Stimulated activated naive CD8-positive, alpha-beta T cell treated with anti-CD3 and anti-CD28 coated beads, Interleukin-15, amount 100 ng/mL, for 72 hours (primary cell): ENCODE data around the gene DNTT.
A peak's percentile ranks its signal among the peaks of the same experiment; 100 is the strongest.

Experiments used
- ATAC-seq: fragments of 150-1000 bp; cut with Tn5 transposase; 2 replicates; pipeline ENCODE4 v1.10.0; 2021; ENCODE audit warnings: mild to moderate bottlenecking, moderate library complexity
- DNase-seq, 2 donors: peaks; one replicate each; pipeline ENCODE4 v3.0.0; 2021 to 2022
- H3K27ac Mint-ChIP-seq, 2 donors: one replicate each; pipeline ENCODE4 v1.8.0; 2022; ENCODE audit warnings: mild to moderate bottlenecking in 2 of 2, mixed read lengths in 2 of 2, moderate library complexity in 2 of 2
- H3K27me3 Mint-ChIP-seq: one replicate; pipeline ENCODE4 v1.8.0; 2022; ENCODE audit warnings: mixed read lengths
- H3K4me1 Mint-ChIP-seq: one replicate; pipeline ENCODE4 v1.8.0; 2022; ENCODE audit warnings: mild to moderate bottlenecking, mixed read lengths
- H3K4me3 Mint-ChIP-seq, 2 donors: one replicate each; pipeline ENCODE4 v1.8.0; 2022; ENCODE audit warnings: mild to moderate bottlenecking in 2 of 2, mixed read lengths in 2 of 2, moderate library complexity in 1 of 2
- H3K9me3 Mint-ChIP-seq, 2 donors: one replicate each; pipeline ENCODE4 v1.8.0; 2022; ENCODE audit warnings: mixed read lengths in 2 of 2

DNTT gene

GRCh38 chr10:96304230-96304629, at the start of gene DNTT:
TSS of gene DNTT (plus strand) at chr10:96304434. CDS start at chr10:96304498, 64 bp downstream.
- H3K9me3 Mint-ChIP-seq: no peaks in the 10 kb centered on the region
- no peak within 1 kb of the TSS for H3K4me3 Mint-ChIP-seq
- H3K27me3 Mint-ChIP-seq: peaks cover 8% of the 10 kb centered on the region
- DNase-seq (no peak), ATAC-seq (no peak)
- H3K4me1 Mint-ChIP-seq: peaks cover 51% of the 10 kb centered on the region
- H3K27ac Mint-ChIP-seq: peak within 1 kb of the TSS in 1 of 2 donors; percentile 13

DNA sequence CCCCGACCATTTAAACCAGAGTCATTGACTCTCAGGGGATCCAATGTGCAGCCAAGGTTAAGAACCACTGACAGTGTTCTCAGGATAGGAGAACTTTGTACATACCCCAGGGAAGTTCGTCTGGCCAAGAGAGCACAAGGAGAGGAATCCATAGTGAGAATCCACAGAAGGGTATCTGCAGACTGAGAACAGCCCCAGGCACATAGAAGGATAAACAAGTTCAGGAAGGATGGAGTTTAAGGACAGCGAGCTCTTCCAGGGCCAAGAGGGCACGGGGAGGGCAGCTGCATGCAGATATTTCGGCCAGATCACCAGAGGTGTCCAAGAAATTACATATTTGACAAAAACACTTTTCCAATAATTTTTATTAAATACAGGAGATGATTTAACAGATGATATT, 49.3 kb upstream of the DNTT start:
- DNase-seq (no peak), ATAC-seq (no peak)
- H3K4me3 Mint-ChIP-seq: no peak overlapping the region
- no peak overlapping the region for H3K27ac Mint-ChIP-seq
- H3K9me3 Mint-ChIP-seq: no peaks in the 10 kb centered on the region
- H3K4me1 Mint-ChIP-seq: no peaks in the 10 kb centered on the region
- no peaks in the 10 kb centered on the region for H3K27me3 Mint-ChIP-seq

DNA sequence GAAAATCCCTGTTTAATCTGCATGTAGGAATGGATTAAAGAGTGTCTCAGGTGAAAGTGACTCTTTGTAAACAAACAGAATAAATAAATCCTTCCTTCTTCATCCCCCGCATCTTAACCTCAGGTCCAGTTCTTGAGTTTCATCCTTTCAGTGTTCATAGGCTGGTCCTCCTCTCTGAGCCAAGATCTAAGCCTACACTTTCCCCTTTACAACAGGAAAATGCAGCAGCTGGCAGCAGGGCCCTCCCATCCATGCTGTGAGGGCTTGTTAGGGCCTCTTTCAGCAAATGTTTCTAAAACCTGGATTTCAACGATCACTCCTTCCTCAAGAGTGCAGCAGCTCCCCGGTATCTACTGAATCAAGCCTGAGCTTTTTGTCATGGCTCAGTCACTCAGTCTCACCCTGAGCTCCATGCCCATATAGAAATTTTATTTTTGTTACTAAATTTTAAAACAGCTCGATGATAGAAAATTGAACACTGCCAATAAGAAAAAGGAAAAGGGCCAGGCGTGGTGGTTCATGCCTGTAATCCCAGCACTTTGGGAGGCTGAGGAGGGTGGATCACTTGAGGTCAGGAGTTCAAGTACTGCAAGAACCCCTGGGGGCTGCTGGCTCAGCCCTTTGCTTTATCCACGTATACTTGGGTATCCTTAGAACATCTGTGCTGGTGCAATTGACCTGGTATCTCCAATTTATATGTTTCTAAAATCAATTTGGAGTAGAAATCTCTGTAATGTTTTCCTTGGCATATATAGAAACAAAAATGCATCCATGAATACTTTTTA, 48.5 kb upstream of the DNTT start:
- H3K27me3 Mint-ChIP-seq: no peaks in the 10 kb centered on the region
- no peak overlapping the region for H3K27ac Mint-ChIP-seq
- no peaks in the 10 kb centered on the region for H3K9me3 Mint-ChIP-seq
- DNase-seq (no peak), ATAC-seq (no peak)
- H3K4me3 Mint-ChIP-seq: no peak overlapping the region
- no peaks in the 10 kb centered on the region for H3K4me1 Mint-ChIP-seq

DNA sequence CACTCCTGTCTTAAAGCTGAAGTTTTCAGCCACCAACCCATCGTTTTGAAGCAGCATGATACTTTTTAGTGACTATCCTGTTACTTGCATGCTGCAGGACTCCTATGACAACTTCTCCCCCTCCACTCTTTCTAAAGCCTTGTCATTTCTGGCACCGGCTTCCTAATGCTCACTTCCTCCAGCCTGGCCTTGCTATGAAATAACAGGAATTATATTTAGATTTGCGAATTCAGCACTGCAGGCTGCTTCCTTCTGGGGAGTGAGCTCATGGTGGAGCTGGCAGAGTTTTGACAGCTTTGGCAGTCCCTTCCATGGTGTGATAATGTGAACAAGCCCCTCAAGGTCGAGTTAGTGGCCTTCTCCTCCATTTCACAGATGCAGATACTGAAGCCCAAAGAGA, 46.3 kb upstream of the DNTT start:
- Mint-ChIP-seq H3K4me1 (no peaks in the 10 kb centered on the region), H3K4me3 (no peak overlapping the region), H3K9me3 (no peaks in the 10 kb centered on the region), H3K27ac (no peak overlapping the region), H3K27me3 (no peaks in the 10 kb centered on the region)
- ATAC-seq (no peak), DNase-seq (no peak)

DNA sequence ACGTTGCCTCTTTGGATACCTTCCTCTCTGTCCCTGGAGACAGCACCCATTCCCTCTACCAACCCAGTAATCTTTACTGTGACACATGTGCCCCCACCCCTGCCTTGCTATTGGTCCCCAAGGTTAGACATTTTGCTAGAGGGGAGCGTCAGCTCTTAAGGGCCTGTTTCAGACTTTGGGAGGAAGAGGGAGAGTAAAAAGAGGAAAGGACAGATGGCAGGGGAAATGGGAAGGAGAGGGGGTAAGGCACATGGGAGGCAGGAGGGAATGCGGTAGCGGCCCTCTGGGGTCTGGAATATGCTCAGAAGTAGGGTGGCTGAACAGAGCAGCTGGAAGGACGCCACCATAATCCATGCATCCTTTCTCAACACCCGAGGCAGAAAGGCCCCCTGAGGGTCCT, 45.1 kb upstream of the DNTT start:
- ATAC-seq (no peak), DNase-seq (no peak)
- Mint-ChIP-seq H3K27me3 (no peaks in the 10 kb centered on the region), H3K4me1 (no peaks in the 10 kb centered on the region), H3K27ac (no peak overlapping the region), H3K4me3 (no peak overlapping the region), H3K9me3 (no peaks in the 10 kb centered on the region)

- Mint-ChIP-seq H3K4me1 (no peaks in the 10 kb centered on the region), H3K4me3 (no peak overlapping the region), H3K9me3 (no peaks in the 10 kb centered on the region), H3K27me3 (no peaks in the 10 kb centered on the region), H3K27ac (no peak overlapping the region)
- DNase-seq (no peak), ATAC-seq (no peak)
Observed at GRCh38 chr10:96260014-96260413, 44.2 kb upstream of the DNTT start.

GRCh38 chr10:96261132-96261531, 43.1 kb upstream of the DNTT start:
- Mint-ChIP-seq H3K4me3 (no peak overlapping the region), H3K4me1 (no peaks in the 10 kb centered on the region), H3K27ac (no peak overlapping the region), H3K9me3 (no peaks in the 10 kb centered on the region), H3K27me3 (no peaks in the 10 kb centered on the region)
- DNase-seq (no peak), ATAC-seq (no peak)

DNA sequence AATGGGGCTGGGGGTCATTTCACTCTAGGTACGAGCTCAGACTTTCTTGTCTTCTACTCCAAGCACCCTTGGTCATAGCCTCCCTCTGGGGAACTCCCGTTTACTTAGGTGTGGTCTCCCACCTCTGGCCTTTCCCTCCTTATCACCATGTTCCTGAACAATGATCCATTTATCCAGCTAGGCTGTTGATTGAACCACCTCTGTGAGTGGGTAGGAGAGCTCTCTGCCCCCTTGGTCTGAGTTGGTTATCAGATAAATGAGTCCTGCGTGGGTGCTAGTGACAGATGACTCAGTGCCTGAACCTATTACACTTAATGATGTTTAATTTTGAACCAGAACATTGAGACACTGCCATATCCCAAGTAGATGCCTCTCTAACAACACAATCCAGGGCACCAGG, 42.3 kb upstream of the DNTT start:
- Mint-ChIP-seq H3K4me3 (no peak overlapping the region), H3K27ac (no peak overlapping the region), H3K27me3 (no peaks in the 10 kb centered on the region), H3K4me1 (peaks cover 2% of the 10 kb centered on the region), H3K9me3 (no peaks in the 10 kb centered on the region)
- no peak for DNase-seq
- ATAC-seq: no peak

- DNase-seq: no peak
- no peak for ATAC-seq
- Mint-ChIP-seq H3K9me3 (no peaks in the 10 kb centered on the region), H3K27me3 (no peaks in the 10 kb centered on the region), H3K27ac (no peak overlapping the region), H3K4me3 (no peak overlapping the region), H3K4me1 (peaks cover 7% of the 10 kb centered on the region)
Observed at GRCh38 chr10:96263176-96263575, 41.1 kb upstream of the DNTT start.

GRCh38 chr10:96263669-96264068, 40.6 kb upstream of the DNTT start:
- DNase-seq: no peak
- no peaks in the 10 kb centered on the region for H3K9me3 Mint-ChIP-seq
- H3K4me3 Mint-ChIP-seq: no peak overlapping the region
- H3K4me1 Mint-ChIP-seq: peaks cover 7% of the 10 kb centered on the region
- no peaks in the 10 kb centered on the region for H3K27me3 Mint-ChIP-seq
- no peak for ATAC-seq
- no peak overlapping the region for H3K27ac Mint-ChIP-seq

- ATAC-seq: no peak
- no peak overlapping the region for H3K4me3 Mint-ChIP-seq
- H3K4me1 Mint-ChIP-seq: peaks cover 7% of the 10 kb centered on the region
- H3K27me3 Mint-ChIP-seq: no peaks in the 10 kb centered on the region
- DNase-seq: no peak
- H3K27ac Mint-ChIP-seq: no peak overlapping the region
- H3K9me3 Mint-ChIP-seq: no peaks in the 10 kb centered on the region
Observed at GRCh38 chr10:96264938-96265337, 39.3 kb upstream of the DNTT start.

GRCh38 chr10:96266118-96266770, 38.0 kb upstream of the DNTT start:
- Mint-ChIP-seq H3K27ac (no peak overlapping the region), H3K4me1 (peaks cover 7% of the 10 kb centered on the region), H3K27me3 (no peaks in the 10 kb centered on the region), H3K4me3 (no peak overlapping the region), H3K9me3 (no peaks in the 10 kb centered on the region)
- no peak for ATAC-seq
- no peak for DNase-seq

GRCh38 chr10:96267234-96267705, 37.0 kb upstream of the DNTT start:
- H3K27me3 Mint-ChIP-seq: no peaks in the 10 kb centered on the region
- ATAC-seq (no peak), DNase-seq (no peak)
- H3K9me3 Mint-ChIP-seq: no peaks in the 10 kb centered on the region
- H3K27ac Mint-ChIP-seq: no peak overlapping the region
- no peak overlapping the region for H3K4me3 Mint-ChIP-seq
- H3K4me1 Mint-ChIP-seq: peaks cover 7% of the 10 kb centered on the region

DNA sequence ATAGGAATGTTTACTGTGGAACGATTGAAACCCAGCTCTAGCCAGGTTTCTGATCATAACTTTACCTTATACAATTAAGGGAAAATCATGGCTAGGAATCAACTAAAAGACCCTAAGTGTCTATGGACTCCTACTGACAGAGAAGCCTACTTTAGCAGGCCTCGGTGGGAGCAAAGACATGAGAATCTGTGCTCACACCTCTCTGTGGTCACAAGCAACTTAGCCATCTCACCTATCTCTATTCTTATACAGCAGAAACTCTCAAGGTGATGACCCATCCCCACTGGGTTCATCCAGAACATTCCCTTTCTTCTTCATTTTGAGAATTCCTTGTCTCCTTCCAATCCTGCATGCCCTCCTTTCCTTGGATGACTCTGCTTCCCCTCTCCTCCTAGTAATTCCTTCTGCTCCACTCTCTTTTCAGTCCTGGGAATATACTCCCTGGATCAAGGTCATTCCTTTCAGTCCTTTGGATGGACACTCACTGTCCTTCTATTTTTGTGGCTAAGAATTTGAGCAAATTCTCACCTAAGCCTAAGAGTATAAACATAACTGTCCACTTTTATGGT, 35.8 kb upstream of the DNTT start:
- H3K27ac Mint-ChIP-seq: no peak overlapping the region
- no peak overlapping the region for H3K4me3 Mint-ChIP-seq
- H3K9me3 Mint-ChIP-seq: no peaks in the 10 kb centered on the region
- no peak for DNase-seq
- peaks cover 7% of the 10 kb centered on the region for H3K4me1 Mint-ChIP-seq
- H3K27me3 Mint-ChIP-seq: no peaks in the 10 kb centered on the region
- ATAC-seq: no peak

- no peaks in the 10 kb centered on the region for H3K27me3 Mint-ChIP-seq
- H3K4me1 Mint-ChIP-seq: peaks cover 7% of the 10 kb centered on the region
- H3K27ac Mint-ChIP-seq: no peak overlapping the region
- DNase-seq (no peak), ATAC-seq (no peak)
- H3K9me3 Mint-ChIP-seq: no peaks in the 10 kb centered on the region
- H3K4me3 Mint-ChIP-seq: no peak overlapping the region
Observed at GRCh38 chr10:96269438-96270300, 34.6 kb upstream of the DNTT start.
